ENCODE measurements around the gene BTBD7.

The BTBD7 gene

GRCh38 chr14:93302688-93303581 lies 29.9 kb downstream of the BTBD7 start:
- DNase-seq, result no peak

- no peak for DNase-seq
Observed at GRCh38 chr14:93301821-93302447, 30.9 kb downstream of the BTBD7 start.

GRCh38 chr14:93299866-93300265 lies 33.0 kb downstream of the BTBD7 start:
- DNase-seq, result no peak

- no peak for DNase-seq
Observed at GRCh38 chr14:93299416-93299815, 33.4 kb downstream of the BTBD7 start.

DNA sequence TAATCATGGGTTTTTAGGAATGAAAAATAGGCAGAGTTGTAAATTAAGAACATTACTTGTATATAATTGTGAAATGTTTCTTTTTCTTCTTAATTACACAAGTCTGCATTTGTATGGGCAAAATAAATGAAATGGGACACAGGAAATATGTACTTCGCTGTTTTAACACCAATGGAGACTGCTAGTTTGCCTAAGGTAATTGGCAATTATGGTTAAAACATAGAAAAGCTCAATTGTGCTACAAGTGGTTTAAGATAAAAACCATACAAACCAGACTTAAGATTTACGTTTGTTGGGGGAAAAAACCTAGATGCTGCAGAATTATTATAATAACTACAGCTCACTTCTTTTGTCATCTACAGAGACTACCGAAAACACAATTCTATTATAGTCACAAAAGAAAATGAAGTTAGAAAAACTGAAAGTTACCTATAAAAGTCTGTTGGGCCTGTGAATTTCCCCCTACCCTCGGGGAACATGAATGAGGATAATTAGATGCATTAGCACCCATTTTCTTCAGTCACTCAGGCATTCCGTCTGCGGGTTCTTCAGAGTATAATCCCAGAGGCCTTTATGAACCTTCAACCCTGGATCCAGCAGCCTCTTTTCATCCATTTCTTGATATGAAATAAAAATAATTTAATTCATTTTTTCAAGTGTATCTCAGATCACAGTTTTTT lies 37.2 kb downstream of the BTBD7 start:
- no peak for DNase-seq

- DNase-seq, result no peak
Observed at GRCh38 chr14:93286212-93286890, 46.5 kb downstream of the BTBD7 start.

DNA sequence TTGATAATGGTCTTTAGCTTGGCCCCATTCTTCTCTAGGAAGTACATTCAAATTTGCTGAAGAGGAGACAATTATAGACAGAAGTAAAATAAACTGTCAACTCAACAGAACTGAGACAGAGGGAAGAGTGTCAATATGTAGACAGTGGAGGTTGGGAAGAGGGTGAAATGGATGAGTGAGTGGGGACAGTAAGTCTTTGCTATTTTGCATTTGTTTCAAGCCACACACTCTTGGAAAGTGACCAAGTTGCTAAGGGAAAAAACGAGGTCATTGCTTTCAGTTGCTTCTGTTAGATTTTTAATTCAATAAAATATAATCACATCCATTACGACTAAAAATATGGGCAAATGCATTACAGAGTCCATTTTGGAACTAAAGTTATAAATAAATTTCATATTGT lies 47.8 kb downstream of the BTBD7 start:
- no peak for DNase-seq

DNA sequence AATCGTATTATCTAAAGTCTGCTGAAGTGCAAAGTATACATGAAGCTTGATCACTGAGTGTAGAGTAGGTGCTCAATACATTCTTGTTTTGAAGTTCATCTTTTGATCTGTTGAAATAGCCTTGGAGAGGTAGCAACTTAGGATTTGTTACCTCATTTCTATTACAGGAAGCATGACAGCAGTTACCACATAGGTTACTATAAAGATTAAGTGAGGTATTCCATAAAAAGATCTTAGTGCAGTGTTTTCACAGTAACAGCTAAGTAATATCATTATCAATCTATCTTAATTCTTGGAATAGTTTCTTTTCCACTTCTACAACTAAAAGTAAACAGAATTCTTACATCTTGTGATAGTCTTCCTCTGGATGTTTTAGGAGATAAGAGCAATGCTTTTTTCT lies 50.9 kb downstream of the BTBD7 start:
- no peak for DNase-seq

GRCh38 chr14:93280743-93281142 lies 52.1 kb downstream of the BTBD7 start:
- no peak for DNase-seq

DNA sequence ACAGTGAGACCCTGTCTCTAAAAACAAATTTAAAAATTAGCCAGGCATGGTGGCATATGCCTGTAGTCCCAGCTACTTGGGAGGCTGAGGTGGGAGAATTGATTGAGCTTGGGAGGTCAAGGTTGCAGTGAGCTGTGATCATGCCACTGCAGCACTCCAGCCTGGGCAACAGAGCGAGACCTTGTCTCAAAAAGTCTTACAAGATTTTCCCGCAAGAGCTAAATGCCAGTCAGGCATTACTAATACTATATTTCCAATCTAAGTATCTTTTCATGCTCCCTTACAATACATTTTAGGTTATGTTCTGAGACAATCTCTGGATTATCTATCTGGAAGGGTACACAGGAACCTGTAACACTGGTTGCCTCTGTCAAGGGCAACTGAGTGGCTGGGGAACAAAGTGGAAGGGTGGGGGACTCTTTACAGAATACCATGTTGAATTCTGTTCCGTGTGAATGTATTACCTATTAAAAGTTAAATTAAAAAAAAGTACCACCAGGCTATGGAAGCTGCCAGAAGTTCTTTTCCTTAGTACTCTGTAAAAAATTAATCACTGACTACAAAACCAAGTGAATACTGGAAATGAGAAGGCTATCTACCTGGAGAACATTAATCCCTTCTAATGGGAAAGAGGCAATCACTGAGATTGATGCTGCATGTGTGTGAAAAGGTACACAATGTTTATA lies 56.7 kb downstream of the BTBD7 start:
- no peak for DNase-seq

GRCh38 chr14:93274055-93274806 lies 58.6 kb downstream of the BTBD7 start:
- no peak for DNase-seq

- no peak for DNase-seq
Observed at GRCh38 chr14:93271111-93271510, 61.7 kb downstream of the BTBD7 start.

DNA sequence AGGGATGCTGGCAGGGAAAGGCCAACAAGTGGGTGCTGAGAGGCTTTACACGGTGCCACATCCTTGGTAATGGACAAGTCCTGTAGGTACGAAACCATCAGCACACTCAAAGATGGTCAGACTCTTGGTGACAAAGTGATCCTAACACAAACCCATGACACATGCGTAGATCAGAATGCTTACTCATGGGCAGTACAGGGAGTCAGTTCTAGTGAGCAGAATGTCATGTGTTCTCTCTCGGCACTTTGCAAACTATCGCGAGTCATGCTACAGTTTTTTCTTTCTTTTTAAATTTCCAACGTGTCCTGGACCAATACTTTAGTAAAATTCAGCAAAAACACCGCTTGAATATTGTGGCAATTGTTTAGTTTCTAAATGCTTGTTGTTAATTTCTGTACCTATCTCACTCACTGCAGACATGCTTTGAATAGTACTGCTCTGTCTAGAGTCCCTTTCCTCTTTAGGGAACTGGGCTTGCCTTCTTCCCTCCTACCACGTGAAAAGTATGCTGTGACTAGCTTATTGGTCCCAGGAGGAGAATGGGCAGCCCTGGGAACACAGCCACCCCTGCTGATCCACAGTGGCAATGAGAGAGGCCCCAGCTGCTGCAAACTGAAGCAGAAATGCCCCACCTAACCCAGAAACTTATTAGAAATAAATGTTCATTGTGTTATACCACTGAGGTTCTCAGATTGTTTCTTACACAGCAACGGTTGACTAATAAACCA lies 63.3 kb downstream of the BTBD7 start:
- DNase-seq, result no peak

DNA sequence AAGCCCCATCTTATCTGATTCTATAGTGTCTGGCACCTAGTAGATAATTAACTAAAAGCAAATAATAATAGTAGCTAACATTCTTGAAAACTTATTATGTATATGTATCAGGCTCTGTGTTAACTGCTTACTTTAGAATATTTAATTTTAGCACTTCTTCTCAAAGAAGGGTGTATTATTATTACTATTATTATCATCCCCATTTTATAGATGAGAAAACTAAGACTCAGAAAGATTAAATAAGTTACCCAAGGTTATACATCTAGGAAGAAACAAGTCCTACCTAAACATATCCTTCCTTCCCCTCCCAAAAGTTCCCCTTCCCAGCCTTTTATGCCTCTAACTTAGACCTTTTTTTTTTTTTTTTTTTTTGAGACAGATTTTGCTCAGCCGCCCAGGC lies 64.4 kb downstream of the BTBD7 start:
- no peak for DNase-seq

DNA sequence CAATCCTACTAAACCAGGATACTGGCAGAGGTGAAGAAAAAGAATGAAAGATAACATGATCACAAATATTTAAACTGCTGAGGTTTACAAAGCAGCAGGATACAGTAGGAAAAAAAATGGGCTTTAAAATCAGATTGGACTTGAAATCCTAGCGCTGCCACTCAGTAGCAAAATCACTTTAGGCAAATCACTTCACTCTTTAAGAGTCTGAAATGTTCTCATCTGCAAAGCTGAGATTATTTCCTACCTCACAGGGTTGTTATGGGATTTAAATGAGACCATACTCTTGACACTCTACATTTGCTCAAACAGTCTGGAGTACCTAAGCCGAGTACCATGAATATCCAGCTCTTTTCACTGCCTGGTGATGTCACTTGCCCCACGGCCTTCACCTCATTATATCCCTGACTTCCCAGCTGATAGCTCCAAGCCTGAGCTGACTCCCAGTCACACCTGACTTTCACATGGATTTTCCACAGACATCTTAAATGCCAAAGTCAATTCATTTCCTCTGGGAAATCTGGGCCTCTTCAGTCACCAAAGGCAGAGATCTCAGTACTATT lies 65.6 kb downstream of the BTBD7 start:
- DNase-seq, result no peak

DNA sequence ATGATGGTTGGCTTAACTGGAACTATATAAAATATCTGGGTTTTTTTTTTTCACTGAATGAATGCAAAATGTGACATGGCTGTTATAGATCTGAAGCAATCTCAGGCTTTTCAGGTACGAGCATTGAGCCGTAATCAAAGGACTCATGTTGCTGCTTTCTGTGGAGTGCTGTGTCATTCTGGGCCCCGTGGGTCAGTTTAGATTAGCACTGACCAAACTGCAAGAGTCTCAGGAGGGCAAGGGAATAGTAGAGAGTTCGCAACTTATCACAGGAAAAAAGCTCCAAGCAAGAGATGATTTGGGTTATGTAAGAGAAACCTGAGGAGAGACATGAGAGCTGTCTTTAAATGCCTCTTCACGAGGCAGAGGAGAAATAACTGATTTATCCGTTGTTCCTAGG lies 66.7 kb downstream of the BTBD7 start:
- DNase-seq, result no peak

DNA sequence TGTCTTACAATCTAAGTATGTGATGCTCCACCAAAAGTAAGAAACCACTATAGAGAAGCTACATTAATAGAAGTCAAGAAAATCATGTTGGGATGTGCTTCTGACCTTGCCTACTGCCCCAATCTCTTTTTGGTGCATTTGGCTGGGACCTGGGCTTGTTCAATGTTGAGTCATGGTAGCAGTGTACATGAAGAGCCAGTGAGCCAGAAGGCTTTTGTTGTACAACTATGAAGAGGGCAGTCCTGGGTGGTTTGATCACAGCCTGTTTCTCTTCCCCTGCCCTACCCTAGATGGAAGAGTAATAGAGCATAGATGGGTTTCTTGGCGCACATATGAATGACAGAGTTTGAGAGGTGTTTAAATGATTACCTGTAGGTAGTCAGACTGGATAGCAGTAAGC lies 69.4 kb downstream of the BTBD7 start:
- no peak for DNase-seq

- DNase-seq, result no peak
Observed at GRCh38 chr14:93262446-93262845, 70.4 kb downstream of the BTBD7 start.

DNA sequence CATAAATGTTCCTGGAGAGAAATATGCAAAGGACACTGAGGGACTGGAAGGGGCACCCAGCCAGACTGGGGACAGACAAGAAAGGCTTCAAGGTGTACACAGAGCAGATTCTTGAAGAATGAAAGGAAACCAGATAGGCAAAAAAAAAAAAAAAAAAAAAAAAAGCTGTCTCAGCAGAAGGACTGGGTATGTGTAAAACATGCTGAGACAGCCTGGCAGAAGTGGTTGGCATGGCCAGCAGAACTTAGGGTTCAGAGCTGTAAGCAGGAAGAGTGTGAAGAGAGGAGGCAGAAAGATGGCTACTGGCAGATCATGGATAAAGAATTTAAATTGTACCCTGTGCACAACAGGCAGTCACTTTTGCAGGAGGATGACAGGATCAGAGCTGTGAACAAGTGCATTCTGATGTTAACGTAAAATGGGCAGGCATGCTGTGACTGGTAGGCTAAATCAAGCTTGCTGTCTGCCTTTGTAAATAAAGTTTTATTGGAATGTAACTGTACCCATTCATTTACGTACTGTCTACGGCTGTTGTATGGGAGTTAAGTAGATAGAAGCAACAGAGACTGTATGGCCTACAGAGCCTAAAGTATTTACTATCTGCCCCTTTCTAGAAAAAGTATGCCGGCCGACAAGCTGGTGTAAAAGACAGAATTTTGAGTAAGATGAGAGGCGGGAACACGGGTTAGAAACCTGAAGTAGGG lies 83.6 kb downstream of the BTBD7 start:
- no peak for DNase-seq

DNA sequence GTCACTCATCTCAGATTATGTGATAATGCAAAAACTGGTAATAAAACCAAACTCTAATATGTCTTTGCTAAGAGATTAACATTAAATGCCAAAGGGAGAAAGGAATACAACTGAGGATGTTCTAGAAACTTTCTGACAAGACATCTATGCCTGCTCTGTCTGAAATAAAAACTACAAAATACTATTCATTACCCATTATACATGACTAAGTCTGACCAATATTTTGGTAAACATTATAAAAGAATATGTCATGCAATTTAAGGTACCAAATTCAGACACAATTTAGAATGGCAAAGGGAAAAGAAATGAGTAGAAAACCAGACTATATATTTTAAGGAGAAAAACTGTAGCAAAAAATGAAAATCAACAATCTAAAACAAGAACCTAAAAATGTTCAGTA lies 86.3 kb downstream of the BTBD7 start:
- no peak for DNase-seq
